NCI-H460 (cell line): ENCODE measurements around the gene ZNF84. TPM values are rescaled to one million over a fixed set of nuclear protein-coding genes. Genes with fewer than 3 reads are reported as not detected.

Experiments used
- DNase-seq: peaks from one replicate; pipeline ENCODE4 v3.0.0-alpha.2; 2016; ENCODE audit warnings: low read depth; ENCODE audit errors: extremely low read depth
- polyA plus RNA-seq: library from polyadenylated mRNA; depleted of rRNA; stranded (reverse); fragments of >200 nt; gene quantifications from 2 replicates; pipeline ENCODE4 v1.2.3, GENCODE V29; 2014; cell fraction: nucleus; rRNA removed
- total RNA-seq: library from RNA; depleted of rRNA; stranded (reverse); fragments of >200 nt; shearing (Covaris generic); gene quantifications from 2 replicates; pipeline ENCODE4 v1.2.3, GENCODE V29; 2014; rRNA removed

ZNF84 gene
- 26.8 and 41.2 TPM in 2 replicates for total RNA-seq
- polyA plus RNA-seq = 111 and 118 TPM in 2 replicates

DNA sequence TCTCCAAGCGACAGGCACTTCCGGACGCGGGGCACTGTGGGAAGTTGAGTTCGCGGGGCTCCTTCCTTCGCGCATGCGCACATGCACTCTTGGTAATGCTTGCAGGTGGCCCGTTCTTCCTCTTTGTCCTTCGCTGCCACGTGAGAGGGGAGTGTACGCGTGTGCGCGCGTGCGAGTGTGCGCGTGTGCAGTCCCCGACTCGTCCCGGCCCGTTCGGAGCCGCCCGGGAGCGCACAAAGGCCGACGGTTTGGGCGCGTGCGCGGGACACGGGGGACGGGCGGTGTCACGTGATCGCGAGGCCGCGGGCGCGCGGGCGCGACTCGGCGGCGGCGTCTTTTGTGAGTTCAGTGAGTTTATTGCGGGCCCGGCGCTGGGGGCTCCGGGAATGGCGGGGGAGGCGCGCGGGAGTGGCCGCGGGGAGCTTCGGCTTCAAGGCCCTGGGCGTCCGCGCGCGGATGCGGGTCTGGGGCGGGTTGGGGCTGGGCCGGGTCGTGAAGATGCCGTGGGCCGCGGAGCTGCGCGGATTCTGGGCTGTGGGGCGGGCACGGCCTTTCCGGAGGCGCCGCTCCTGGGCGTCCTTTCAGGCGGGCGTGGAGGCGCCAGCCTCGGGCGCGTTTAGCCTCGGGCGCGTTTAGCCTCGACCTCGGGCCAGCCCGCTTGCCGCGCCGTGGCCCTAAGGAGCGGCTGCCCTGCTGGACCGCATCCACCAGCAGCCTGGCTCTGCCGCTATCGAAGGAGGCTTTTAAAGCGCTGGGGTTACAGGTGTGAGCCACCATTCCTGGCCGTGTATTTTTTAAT lies at the start of gene ZNF84:
ZNF84 (plus strand) TSS at position 303 of the 799 bp plus-strand sequence. CDS start 3,959 bp downstream, outside the sequence.
- peak; percentile 98 for DNase-seq

DNA sequence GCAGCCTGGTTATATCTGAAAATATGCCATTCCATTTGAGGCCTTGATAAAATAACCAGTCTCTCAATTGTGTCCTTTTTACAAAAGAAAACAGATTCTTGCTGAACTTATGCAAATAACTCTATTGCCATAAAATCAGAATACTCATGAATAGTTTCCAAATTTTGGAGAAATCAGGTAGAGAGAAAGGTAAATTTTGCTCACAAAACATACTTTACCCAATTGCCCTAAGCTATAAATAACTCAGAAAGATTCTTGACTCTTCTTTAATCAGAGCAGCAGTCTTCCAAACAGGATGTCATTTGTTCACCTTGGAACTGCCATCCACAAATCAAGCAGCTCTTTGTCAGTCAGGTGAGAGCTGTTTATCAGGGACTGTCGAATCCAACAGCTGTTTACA lies 38.6 kb upstream of the ZNF84 start:
- DNase-seq = no peak

DNA sequence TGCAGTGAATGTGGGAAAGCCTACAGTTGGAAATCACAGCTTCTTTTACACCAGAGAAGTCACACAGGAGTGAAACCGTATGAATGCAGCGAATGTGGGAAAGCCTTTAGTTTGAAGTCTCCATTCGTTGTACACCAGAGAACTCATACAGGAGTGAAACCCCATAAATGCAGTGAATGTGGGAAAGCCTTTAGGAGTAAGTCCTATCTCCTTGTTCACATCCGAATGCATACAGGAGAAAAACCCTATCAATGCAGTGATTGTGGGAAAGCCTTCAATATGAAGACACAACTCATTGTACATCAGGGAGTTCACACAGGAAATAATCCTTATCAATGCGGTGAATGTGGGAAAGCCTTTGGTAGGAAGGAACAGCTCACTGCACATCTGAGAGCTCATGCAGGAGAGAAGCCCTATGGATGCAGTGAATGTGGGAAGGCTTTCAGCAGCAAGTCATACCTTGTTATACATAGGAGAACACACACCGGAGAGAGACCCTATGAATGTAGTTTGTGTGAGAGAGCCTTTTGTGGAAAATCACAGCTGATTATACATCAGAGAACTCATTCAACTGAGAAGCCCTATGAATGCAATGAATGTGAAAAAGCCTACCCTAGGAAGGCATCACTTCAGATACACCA lies 26.5 kb upstream of the ZNF84 start:
- DNase-seq = no peak

DNA sequence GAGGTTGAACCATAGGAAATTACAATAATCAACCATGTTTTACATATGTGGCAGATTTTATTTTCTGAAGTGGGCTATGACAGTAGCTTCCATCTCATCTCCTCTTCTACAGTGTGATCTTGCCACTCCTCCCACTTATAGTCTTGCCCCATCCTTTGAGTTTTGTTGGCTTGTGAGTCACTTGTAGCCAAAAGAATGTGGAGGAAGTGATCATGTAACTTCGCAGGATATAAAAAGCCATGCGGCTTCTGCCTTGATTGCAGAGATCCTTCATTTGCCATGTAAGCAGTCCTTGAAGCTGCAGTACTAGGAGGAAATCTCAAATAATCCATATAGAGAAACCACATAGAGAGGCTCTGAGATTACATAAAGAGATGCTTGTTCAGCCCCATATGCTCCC lies 13.7 kb upstream of the ZNF84 start:
- no peak for DNase-seq

DNA sequence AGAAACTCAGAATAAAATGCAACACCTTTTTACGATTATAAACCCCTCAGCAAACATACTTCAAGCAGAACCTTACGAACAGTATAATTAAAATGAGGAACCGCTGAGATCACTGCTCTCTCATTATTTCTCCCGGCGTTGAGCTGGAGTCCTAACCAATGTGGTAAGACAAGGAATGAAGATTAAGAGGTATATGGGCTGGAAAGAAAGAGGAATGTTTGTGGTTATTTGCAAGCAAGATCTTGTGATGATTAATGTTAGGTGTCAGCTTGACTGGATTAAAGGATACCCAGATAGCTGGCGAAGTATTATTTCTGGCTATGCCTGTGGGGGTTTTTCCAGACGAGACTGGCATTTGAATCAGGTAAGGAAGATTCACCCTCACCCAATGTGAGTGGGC lies 10.3 kb upstream of the ZNF84 start:
- no peak for DNase-seq

DNA sequence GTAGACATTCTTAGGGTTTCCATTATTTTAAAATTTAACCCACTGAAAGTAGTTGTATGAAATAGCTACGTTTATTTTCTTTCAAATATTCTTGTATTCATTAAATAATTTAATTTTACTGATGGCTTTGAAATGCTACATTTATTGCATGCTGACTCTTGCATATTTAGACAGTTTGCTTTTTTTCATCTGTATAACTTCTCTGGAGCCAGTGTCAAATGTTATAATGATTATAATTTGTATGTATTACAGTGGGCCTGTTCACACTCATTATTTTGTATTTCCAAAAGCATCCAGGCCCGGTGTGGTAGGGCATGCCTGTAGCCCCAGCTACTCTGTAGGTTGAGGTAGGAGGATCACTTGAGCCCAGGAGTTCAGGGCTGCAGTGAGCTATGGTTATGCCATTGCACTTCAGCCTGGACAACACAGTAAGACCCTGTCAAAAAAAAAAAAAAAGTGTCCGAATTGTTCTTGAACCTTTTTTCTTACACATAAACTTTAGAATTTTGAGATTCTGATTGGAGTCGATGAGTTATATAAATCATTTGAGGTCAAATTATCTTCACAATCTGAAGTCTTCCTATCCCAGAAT lies 905 bp downstream of the ZNF84 start:
- DNase-seq = no peak

DNA sequence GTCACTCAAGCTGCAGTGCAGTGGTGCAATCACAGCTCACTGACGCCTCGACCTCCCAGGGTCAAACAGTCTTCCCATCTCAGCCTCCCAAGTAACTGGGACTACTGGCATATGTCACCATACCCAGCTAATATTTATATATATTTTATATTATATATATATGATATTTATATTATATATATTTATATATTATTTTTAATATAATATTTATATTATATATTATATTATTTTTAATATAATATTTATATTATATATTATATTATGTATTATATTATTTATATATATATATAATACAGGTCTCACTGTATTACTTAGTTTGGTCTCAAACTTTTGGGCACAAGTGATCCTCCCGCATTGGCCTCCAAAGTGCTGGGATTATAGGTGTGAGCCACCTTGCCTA lies 9.4 kb downstream of the ZNF84 start:
- no peak for DNase-seq

DNA sequence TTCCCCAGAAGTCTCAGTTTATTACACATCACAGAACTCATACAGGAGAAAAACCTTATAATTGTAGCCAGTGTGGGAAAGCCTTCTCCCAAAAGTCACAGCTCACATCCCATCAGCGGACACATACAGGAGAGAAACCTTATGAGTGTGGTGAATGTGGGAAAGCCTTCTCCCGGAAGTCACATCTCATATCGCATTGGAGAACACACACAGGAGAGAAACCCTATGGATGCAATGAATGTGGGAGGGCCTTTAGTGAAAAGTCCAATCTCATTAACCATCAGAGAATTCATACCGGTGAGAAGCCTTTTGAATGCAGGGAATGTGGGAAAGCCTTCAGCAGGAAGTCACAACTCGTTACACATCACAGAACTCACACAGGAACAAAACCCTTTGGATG lies 20.1 kb downstream of the ZNF84 start:
- no peak for DNase-seq

DNA sequence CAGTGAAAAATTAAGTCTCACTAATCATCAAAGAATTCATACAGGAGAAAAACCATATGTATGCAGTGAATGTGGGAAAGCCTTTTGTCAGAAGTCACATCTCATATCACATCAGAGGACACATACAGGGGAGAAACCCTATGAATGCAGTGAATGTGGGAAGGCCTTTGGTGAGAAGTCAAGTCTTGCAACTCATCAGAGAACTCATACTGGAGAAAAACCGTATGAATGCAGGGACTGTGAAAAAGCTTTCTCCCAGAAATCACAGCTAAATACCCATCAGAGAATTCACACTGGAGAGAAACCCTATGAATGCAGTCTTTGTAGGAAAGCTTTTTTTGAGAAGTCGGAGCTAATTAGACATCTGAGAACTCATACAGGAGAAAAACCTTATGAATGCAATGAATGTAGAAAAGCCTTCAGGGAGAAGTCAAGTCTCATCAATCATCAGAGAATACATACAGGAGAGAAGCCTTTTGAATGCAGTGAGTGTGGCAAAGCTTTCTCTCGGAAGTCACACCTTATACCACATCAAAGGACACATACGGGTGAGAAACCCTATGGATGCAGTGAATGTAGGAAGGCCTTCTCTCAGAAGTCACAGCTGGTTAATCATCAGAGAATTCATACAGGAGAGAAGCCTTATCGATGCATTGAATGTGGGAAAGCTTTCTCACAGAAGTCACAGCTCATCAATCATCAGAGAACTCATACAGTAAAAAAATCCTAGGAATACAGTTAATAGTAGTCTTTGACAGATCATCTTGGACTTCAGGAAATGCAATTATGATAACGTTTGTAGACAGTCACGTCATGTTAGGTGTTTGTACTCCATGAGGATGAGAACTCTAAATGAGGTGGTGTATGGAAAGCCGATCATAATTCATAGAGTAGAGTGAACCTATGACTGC lies 21.1 kb downstream of the ZNF84 start:
- no peak for DNase-seq

DNA sequence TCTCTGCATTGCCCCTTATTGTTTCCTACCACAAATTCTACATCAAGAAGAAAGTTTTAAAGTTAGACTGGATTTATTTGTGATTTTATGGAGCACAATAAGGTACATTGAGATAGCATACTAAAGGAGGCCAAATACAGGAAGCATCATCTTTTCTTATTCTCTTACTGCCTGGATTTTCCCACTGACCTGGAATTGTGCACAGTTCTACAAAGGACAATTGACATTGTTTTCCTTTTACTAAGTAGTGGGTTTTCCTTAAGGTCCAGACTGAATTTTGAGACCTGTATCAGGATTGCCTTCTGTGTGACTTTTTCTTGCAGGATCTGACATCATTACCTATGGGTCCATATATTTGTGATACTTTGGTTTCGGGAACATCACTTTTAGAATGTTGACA lies 24.6 kb downstream of the ZNF84 start:
- no peak for DNase-seq

DNA sequence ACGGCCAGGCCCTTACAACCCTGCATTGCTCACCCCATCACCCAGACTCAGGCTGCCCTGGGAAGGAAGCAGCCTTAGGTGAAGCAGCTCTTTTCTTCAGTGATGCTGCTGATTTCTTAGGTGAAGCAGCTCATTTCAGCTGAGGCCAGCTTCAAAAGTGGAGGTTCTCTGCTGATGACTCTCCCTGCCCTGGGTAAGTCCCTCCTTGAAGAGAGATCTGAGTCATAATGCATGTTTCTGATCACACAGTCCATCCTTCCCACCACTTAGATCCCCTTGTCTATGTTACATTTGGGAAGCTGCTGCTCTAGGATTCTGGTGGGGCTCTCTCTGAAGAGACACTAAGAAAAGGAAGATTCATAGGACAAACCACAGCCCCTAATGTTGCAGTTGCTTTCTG lies 26.2 kb downstream of the ZNF84 start:
- DNase-seq = no peak

DNA sequence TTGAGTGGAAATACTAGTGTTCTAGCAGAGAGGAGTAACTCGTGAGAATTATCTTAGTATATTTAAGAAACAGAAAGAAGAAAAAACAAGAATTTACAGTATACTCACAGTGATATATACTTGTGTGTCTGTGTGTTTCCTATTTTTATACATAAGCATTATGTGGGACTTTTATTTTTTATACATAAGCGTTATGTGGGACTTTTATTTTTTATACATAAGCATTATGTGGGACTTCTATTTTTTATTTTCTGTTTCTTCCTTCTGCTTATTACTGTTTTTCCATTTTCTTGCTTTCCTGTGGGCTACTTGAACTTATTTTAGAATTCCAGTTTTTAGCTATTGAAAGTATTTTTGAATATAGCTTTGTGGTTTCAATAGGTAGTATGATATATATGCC lies 36.5 kb downstream of the ZNF84 start:
- DNase-seq = no peak

DNA sequence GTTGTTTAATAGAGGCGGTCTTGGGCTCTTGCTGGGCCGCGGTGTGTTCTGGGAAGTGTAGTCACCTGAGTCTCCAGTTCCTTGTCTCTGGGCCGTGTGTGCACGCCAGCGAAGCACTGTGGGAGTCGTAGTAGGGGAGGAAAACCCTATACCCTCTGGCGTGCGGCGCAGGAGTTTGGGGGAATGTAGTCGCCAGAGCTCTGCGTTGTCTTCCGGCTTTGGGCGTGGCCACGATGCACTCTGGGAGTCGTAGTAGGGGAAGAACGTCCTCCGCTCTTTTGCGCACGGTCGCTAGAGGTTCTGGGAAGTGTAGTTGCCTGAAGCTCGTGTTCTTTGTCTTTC lies 42.7 kb downstream of the ZNF84 start:
- DNase-seq = peak; percentile 100

DNA sequence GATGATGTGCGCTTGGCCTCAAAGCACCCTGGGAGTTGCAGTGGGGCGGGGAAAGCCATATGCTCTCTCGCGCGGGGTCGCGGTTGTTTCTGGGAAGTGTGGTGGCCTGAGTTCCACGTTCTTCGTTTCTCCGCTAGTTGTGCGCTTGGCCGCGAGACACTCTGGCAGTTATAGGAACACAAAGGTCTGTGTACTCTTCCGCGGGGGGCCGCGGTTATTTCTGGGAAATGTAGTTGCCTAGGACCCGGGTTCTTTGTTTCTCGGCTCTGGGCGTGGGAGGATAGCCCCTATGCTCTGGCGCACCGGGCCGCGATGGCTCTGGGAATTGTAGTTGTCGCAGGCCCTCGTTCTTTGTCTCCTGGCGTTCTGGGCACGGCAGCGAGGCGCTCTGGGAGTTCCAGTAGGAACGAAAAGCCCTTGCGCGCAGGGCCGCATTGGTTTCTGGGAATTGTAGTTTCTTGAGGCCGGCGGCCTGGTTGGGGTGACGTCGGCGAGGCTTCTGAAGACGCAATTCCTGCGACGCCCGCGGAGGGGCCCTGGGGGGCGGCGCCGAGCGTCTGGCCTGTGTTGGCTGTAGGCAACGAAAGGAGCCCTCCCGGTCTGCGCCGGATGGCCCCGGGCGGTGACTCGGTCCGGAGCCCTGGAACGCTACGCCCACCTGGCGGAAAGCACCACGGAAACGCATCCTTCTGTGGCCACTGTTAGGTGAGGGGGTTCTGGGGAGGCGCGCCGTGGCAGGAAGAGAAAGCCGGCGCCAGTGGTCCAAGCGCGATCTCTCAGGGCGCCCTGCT lies 43.3 kb downstream of the ZNF84 start, which contains the start of gene ZNF140:
ZNF140 (plus strand) TSS at position 556 of the 791 bp plus-strand sequence. CDS start 398 bp downstream, outside the sequence.
- peak; percentile 97 for DNase-seq

DNA sequence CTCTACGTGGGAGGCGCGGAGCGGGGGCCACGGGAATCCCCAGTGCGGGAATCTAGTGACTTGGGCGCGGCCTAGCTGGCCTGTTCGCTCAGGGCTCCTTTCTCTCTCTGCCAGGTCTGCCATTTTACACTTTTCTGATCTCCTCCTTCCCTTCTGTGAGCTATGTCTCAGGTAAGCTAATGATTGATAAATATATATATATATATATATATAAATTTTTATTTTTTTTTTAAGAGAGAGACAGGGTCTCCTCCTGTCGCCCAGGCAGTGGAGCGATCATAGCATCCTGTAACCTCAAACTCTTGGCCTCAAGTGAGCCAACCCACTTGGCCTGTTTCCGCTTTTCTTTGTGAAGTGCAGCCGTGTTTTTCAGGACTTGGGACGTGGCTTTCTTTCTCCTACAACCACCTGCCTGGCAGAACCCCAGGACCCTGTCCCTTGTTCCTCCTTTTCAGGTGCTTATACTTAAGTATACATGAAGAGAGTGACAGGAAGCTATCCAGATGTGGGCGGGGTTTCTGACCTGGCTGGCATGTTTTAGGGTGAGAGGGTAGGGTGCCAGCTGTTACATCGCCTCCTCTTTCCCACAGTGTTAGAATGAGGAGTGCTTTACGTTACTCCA lies 44.0 kb downstream of the ZNF84 start:
- DNase-seq = no peak

DNA sequence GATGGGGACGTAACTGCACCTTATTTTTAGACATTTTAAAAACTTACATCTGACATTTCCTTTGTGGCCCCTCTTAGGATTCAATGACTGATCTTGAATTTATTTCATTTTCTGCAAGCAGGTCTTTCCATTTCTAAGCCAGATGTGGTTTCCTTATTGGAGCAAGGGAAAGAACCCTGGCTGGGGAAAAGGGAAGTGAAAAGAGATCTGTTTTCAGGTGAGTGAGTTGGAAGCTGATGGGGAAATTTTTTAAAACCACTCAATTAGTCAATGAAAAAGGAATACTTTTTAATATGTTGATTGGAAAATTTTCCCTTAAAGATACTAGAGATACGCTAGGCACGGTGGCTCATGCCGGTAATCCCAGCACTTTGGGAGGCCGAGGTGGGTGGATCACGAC lies 46.0 kb downstream of the ZNF84 start:
- no peak for DNase-seq

DNA sequence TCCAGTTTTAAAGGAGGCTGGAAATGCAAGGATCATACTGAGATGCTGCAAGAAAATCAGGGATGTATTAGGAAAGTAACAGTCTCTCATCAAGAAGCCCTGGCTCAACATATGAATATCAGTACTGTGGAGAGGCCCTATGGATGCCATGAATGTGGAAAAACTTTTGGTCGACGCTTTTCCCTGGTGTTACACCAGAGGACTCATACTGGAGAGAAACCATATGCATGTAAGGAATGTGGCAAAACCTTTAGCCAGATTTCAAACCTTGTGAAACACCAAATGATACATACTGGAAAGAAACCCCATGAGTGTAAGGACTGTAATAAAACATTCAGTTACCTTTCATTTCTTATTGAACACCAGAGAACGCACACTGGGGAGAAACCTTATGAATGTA lies 68.3 kb downstream of the ZNF84 start:
- DNase-seq = no peak

DNA sequence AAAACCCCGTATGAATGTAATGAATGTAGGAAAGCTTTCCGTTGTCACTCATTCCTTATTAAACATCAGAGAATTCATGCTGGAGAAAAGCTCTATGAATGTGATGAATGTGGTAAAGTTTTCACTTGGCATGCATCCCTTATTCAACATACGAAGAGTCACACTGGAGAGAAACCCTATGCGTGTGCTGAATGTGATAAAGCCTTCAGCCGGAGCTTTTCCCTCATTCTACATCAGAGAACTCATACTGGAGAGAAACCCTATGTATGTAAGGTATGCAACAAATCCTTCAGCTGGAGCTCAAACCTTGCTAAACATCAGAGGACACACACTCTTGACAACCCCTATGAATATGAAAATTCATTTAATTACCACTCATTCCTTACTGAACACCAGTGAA lies 68.9 kb downstream of the ZNF84 start:
- DNase-seq = no peak

DNA sequence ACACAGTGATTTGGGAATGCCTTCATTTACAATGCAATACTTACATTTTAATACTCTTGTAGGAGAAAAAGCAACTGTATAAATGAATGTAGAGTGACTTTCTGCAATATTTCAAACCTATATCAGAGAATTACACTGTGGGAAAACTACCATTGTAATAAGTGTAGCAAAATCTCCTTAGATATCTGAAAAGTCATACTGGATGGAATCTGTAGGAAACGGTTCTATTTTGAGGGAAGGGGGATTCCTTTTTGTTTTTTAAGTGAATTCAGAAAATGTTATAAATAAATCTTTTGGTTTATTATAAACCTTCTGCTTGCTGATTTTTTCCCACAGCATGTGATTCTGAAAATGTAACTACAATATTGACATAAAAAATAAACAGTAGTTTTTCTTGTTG lies 69.8 kb downstream of the ZNF84 start:
- no peak for DNase-seq

DNA sequence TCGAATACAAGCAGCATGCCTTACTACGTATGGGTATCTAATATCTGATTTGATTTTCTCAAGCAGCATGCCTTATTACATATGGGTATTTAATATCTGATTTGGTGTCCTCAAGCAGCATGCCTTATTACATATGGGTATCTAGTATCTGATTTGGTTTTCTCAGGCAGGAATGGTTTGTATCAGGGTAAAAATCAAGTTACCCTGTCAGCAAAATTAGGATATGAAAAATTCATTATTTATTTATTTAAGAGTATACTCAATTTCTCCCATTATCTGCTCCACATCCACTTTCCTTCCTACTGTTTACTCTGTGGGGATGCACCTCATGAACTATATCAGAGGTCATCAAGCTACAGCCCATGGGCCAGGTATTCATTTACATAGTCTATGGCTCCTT lies 70.8 kb downstream of the ZNF84 start:
- no peak for DNase-seq
